Activated naive CD8-positive, alpha-beta T cell (primary cell): ENCODE measurements around the gene CDC42EP4.

ENCODE experiments used
- H3K27ac Mint-ChIP-seq: one replicate; pipeline ENCODE4 v1.8.0; 2021; ENCODE audit warnings: mixed read lengths
- H3K27me3 Mint-ChIP-seq: one replicate; pipeline ENCODE4 v1.8.0; 2021; ENCODE audit warnings: mixed read lengths
- H3K36me3 Mint-ChIP-seq: one replicate; pipeline ENCODE4 v1.8.0; 2021; ENCODE audit warnings: mixed read lengths
- H3K4me1 Mint-ChIP-seq: one replicate; pipeline ENCODE4 v1.8.0; 2021; ENCODE audit warnings: low read depth, mixed read lengths
- H3K4me3 Mint-ChIP-seq: one replicate; pipeline ENCODE4 v1.8.0; 2021; ENCODE audit warnings: mild to moderate bottlenecking, mixed read lengths
- H3K9me3 Mint-ChIP-seq: one replicate; pipeline ENCODE4 v1.8.0; 2021; ENCODE audit warnings: low read depth, mixed read lengths

Gene CDC42EP4

GRCh38 chr17:73348829-73349095 is 37.0 kb upstream of the CDC42EP4 start:
- H3K27ac Mint-ChIP-seq = no peak overlapping the region
- H3K4me3 Mint-ChIP-seq = no peak overlapping the region
- H3K36me3 Mint-ChIP-seq = no peaks in the 10 kb centered on the region
- H3K4me1 Mint-ChIP-seq = no peaks in the 10 kb centered on the region
- H3K27me3 Mint-ChIP-seq = no peaks in the 10 kb centered on the region
- no peaks in the 10 kb centered on the region for H3K9me3 Mint-ChIP-seq

- H3K27me3 Mint-ChIP-seq = no peaks in the 10 kb centered on the region
- no peaks in the 10 kb centered on the region for H3K9me3 Mint-ChIP-seq
These were observed 36.4 kb upstream of the CDC42EP4 start for GRCh38 chr17:73348018-73348828.

GRCh38 chr17:73347351-73347750 is 35.5 kb upstream of the CDC42EP4 start:
- Mint-ChIP-seq H3K9me3 (no peaks in the 10 kb centered on the region), H3K4me3 (no peak overlapping the region), H3K36me3 (no peaks in the 10 kb centered on the region), H3K27me3 (no peaks in the 10 kb centered on the region), H3K4me1 (no peaks in the 10 kb centered on the region), H3K27ac (no peak overlapping the region)

More at GRCh38 chr17:73348018-73348828, 36.4 kb upstream of the CDC42EP4 start:
- no peak overlapping the region for H3K4me3 Mint-ChIP-seq
- no peak overlapping the region for H3K27ac Mint-ChIP-seq
- no peaks in the 10 kb centered on the region for H3K36me3 Mint-ChIP-seq
- H3K4me1 Mint-ChIP-seq = no peaks in the 10 kb centered on the region

- Mint-ChIP-seq H3K4me3 (no peak overlapping the region), H3K4me1 (no peaks in the 10 kb centered on the region), H3K9me3 (no peaks in the 10 kb centered on the region), H3K36me3 (no peaks in the 10 kb centered on the region), H3K27ac (no peak overlapping the region), H3K27me3 (no peaks in the 10 kb centered on the region)
These were observed 34.8 kb upstream of the CDC42EP4 start for GRCh38 chr17:73346501-73347162.

- Mint-ChIP-seq H3K4me1 (no peaks in the 10 kb centered on the region), H3K4me3 (no peak overlapping the region), H3K36me3 (no peaks in the 10 kb centered on the region), H3K27me3 (no peaks in the 10 kb centered on the region), H3K9me3 (no peaks in the 10 kb centered on the region), H3K27ac (no peak overlapping the region)
These were observed 32.1 kb upstream of the CDC42EP4 start for GRCh38 chr17:73343739-73344454.

- Mint-ChIP-seq H3K36me3 (no peaks in the 10 kb centered on the region), H3K9me3 (no peaks in the 10 kb centered on the region), H3K27ac (no peak overlapping the region), H3K4me1 (no peaks in the 10 kb centered on the region), H3K27me3 (no peaks in the 10 kb centered on the region), H3K4me3 (no peak overlapping the region)
These were observed 31.4 kb upstream of the CDC42EP4 start for GRCh38 chr17:73343168-73343634.

- no peaks in the 10 kb centered on the region for H3K4me1 Mint-ChIP-seq
- no peak overlapping the region for H3K4me3 Mint-ChIP-seq
- no peaks in the 10 kb centered on the region for H3K27me3 Mint-ChIP-seq
- no peaks in the 10 kb centered on the region for H3K9me3 Mint-ChIP-seq
- no peaks in the 10 kb centered on the region for H3K36me3 Mint-ChIP-seq
- H3K27ac Mint-ChIP-seq = no peak overlapping the region
These were observed 30.9 kb upstream of the CDC42EP4 start for GRCh38 chr17:73342541-73343167.

- Mint-ChIP-seq H3K36me3 (no peaks in the 10 kb centered on the region), H3K9me3 (no peaks in the 10 kb centered on the region), H3K4me3 (no peak overlapping the region), H3K27me3 (no peaks in the 10 kb centered on the region), H3K27ac (no peak overlapping the region), H3K4me1 (no peaks in the 10 kb centered on the region)
These were observed 30.3 kb upstream of the CDC42EP4 start for GRCh38 chr17:73342050-73342522.

- Mint-ChIP-seq H3K4me3 (no peak overlapping the region), H3K36me3 (no peaks in the 10 kb centered on the region), H3K9me3 (no peaks in the 10 kb centered on the region), H3K4me1 (no peaks in the 10 kb centered on the region), H3K27ac (no peak overlapping the region), H3K27me3 (no peaks in the 10 kb centered on the region)
These were observed 29.7 kb upstream of the CDC42EP4 start for GRCh38 chr17:73341350-73342049.

GRCh38 chr17:73340093-73340596 is 28.3 kb upstream of the CDC42EP4 start:
- no peak overlapping the region for H3K27ac Mint-ChIP-seq
- H3K36me3 Mint-ChIP-seq = no peaks in the 10 kb centered on the region
- H3K4me3 Mint-ChIP-seq = no peak overlapping the region
- H3K4me1 Mint-ChIP-seq = no peaks in the 10 kb centered on the region
- H3K9me3 Mint-ChIP-seq = no peaks in the 10 kb centered on the region
- H3K27me3 Mint-ChIP-seq = no peaks in the 10 kb centered on the region

- no peak overlapping the region for H3K27ac Mint-ChIP-seq
- H3K9me3 Mint-ChIP-seq = no peaks in the 10 kb centered on the region
- H3K36me3 Mint-ChIP-seq = no peaks in the 10 kb centered on the region
- no peak overlapping the region for H3K4me3 Mint-ChIP-seq
- no peaks in the 10 kb centered on the region for H3K27me3 Mint-ChIP-seq
- H3K4me1 Mint-ChIP-seq = no peaks in the 10 kb centered on the region
These were observed 26.9 kb upstream of the CDC42EP4 start for GRCh38 chr17:73338566-73339197.

- Mint-ChIP-seq H3K27ac (no peak overlapping the region), H3K4me1 (no peaks in the 10 kb centered on the region), H3K36me3 (no peaks in the 10 kb centered on the region), H3K27me3 (no peaks in the 10 kb centered on the region), H3K4me3 (no peak overlapping the region), H3K9me3 (no peaks in the 10 kb centered on the region)
These were observed 26.3 kb upstream of the CDC42EP4 start for GRCh38 chr17:73338050-73338521.

- Mint-ChIP-seq H3K27ac (no peak overlapping the region), H3K4me1 (no peaks in the 10 kb centered on the region), H3K27me3 (no peaks in the 10 kb centered on the region), H3K9me3 (no peaks in the 10 kb centered on the region), H3K4me3 (no peak overlapping the region), H3K36me3 (no peaks in the 10 kb centered on the region)
These were observed 25.5 kb upstream of the CDC42EP4 start for GRCh38 chr17:73337330-73337710.
